Measurements from ENCODE around the gene LAGE3.

Gene LAGE3

GRCh38 chrX:154436374-154436982 is 42.6 kb downstream of the LAGE3 start:
- Histone ChIP-seq H3K9me3 (ENCODE audit: low read length) (no peaks in the 10 kb centered on the region), H3K36me3 (ENCODE audit: insufficient read depth, low read length) (peaks cover 35% of the 10 kb centered on the region), H3K27ac (ENCODE audit: low read depth, low read length) (peak overlapping the region; percentile 41), H3K9ac (ENCODE audit: low read length) (peak overlapping the region; percentile 19), H3K4me1 (ENCODE audit: insufficient read depth, low read length) (peaks cover 8% of the 10 kb centered on the region), H3K27me3 (ENCODE audit: control insufficient read depth in 1 of 2, insufficient read depth in 2 of 2, low read length in 2 of 2) (no peaks in the 10 kb centered on the region), H3K4me3 (ENCODE audit: low read depth in 1 of 2, low read length in 2 of 2) (peak overlapping the region in 1 of 2 donors; percentile 32)

GRCh38 chrX:154435171-154435733 is 43.8 kb downstream of the LAGE3 start:
- Histone ChIP-seq H3K27ac (ENCODE audit: low read depth, low read length) (no peak overlapping the region), H3K36me3 (ENCODE audit: insufficient read depth, low read length) (peaks cover 26% of the 10 kb centered on the region), H3K9ac (ENCODE audit: low read length) (no peak overlapping the region), H3K4me3 (ENCODE audit: low read depth in 1 of 2, low read length in 2 of 2) (no peak overlapping the region), H3K4me1 (ENCODE audit: insufficient read depth, low read length) (peaks cover 8% of the 10 kb centered on the region), H3K27me3 (ENCODE audit: control insufficient read depth in 1 of 2, insufficient read depth in 2 of 2, low read length in 2 of 2) (no peaks in the 10 kb centered on the region), H3K9me3 (ENCODE audit: low read length) (no peaks in the 10 kb centered on the region)

DNA sequence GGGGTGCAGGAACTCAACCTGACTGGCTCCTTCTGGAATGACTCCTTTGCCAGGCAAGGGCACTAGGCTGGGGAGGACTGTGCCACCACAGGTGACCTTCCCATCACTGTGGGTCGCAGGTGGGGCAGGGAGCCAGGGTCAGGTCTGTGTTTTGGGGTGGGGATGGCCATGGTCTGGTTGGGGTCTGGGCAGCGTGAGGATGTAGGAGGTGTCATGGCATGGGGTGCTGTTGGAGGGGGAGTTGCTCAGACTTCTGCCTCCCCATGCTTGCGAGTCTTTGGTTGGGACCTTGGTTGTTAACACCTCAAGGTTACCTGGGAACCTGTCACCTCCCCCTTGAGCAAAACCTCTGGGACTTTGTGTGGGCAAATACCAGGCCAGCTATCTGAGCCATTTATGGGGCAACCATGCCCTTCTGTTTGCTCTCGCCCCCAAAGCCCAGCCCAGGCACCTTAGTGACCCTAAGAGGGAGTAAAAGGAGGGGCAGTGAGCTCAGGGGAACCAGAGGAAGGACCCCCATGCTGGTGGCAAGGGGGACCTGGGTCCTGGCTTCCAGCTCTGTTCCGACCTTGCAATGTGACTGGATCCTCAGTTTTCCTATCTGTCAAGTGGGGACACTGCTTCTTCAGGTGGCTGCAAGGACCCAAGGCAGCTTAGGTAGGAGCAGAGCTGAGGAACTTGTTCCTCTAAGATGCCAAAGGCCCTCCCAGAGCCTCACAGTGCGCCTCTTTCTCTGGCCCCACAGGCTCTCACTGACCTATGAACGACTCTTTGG is 44.5 kb downstream of the LAGE3 start:
- Histone ChIP-seq H3K4me1 (ENCODE audit: insufficient read depth, low read length) (peaks cover 11% of the 10 kb centered on the region), H3K27ac (ENCODE audit: low read depth, low read length) (no peak overlapping the region), H3K27me3 (ENCODE audit: control insufficient read depth in 1 of 2, insufficient read depth in 2 of 2, low read length in 2 of 2) (no peaks in the 10 kb centered on the region), H3K9ac (ENCODE audit: low read length) (no peak overlapping the region), H3K36me3 (ENCODE audit: insufficient read depth, low read length) (peaks cover 24% of the 10 kb centered on the region), H3K9me3 (ENCODE audit: low read length) (no peaks in the 10 kb centered on the region), H3K4me3 (ENCODE audit: low read depth in 1 of 2, low read length in 2 of 2) (no peak overlapping the region)

GRCh38 chrX:154433605-154434004 is 45.5 kb downstream of the LAGE3 start:
- peaks cover 24% of the 10 kb centered on the region for H3K36me3 ChIP-seq (ENCODE audit: insufficient read depth, low read length)
- no peak overlapping the region for H3K9ac ChIP-seq (ENCODE audit: low read length)
- no peak overlapping the region for H3K27ac ChIP-seq (ENCODE audit: low read depth, low read length)
- no peaks in the 10 kb centered on the region for H3K27me3 ChIP-seq (ENCODE audit: control insufficient read depth in 1 of 2, insufficient read depth in 2 of 2, low read length in 2 of 2)
- H3K4me1 ChIP-seq (ENCODE audit: insufficient read depth, low read length), result peaks cover 14% of the 10 kb centered on the region
- no peak overlapping the region for H3K4me3 ChIP-seq (ENCODE audit: low read depth in 1 of 2, low read length in 2 of 2)
- H3K9me3 ChIP-seq (ENCODE audit: low read length), result no peaks in the 10 kb centered on the region

DNA sequence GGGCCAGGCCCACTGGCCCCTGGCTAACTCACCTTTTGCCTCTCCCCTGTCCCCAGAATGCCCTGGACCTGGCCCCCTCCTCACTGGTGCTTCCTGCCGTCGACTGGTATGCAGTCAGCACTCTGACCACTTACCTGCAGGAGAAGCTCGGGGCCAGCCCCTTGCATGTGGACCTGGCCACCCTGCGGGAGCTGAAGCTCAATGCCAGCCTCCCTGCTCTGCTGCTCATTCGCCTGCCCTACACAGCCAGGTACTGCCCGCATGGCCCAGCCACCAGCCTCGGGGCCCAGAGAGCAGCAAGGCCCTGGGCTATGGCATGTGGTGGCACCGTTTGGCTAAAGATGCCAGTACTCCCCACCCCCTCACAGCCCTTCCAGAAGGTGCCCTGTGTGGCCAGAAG is 46.9 kb downstream of the LAGE3 start:
- no peak overlapping the region for H3K27ac ChIP-seq (ENCODE audit: low read depth, low read length)

DNA sequence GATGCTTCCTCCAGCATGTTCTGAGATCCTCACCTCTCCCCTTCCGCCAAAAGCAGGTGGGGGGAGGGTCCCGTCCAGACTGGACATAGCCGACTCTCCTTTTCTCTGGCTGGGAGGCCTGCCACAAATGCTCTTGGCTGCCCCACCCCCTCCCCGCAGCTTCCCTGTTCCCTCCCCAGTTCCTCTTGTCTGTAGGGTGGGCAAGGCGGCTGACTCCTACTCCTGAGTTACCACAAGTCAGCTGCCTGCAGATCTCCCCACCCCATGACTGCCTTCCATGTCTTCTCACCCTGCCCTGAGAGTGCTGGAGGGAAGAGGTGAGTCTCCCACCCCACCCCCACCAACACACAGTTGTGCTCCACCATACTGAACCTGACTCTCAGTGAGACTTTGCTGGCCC is 47.7 kb downstream of the LAGE3 start:
- no peaks in the 10 kb centered on the region for H3K9me3 ChIP-seq (ENCODE audit: low read length)
- H3K9ac ChIP-seq (ENCODE audit: low read length), result no peak overlapping the region
- H3K4me1 ChIP-seq (ENCODE audit: insufficient read depth, low read length), result peaks cover 8% of the 10 kb centered on the region
- H3K27ac ChIP-seq (ENCODE audit: low read depth, low read length), result no peak overlapping the region
- H3K36me3 ChIP-seq (ENCODE audit: insufficient read depth, low read length), result peaks cover 24% of the 10 kb centered on the region
- no peaks in the 10 kb centered on the region for H3K27me3 ChIP-seq (ENCODE audit: control insufficient read depth in 1 of 2, insufficient read depth in 2 of 2, low read length in 2 of 2)
- H3K4me3 ChIP-seq (ENCODE audit: low read depth in 1 of 2, low read length in 2 of 2), result no peak overlapping the region

More for the DNA sequence above, 46.9 kb downstream of the LAGE3 start:
- Histone ChIP-seq H3K4me1 (ENCODE audit: insufficient read depth, low read length) (peaks cover 8% of the 10 kb centered on the region), H3K27me3 (ENCODE audit: control insufficient read depth in 1 of 2, insufficient read depth in 2 of 2, low read length in 2 of 2) (no peaks in the 10 kb centered on the region), H3K4me3 (ENCODE audit: low read depth in 1 of 2, low read length in 2 of 2) (no peak overlapping the region), H3K9me3 (ENCODE audit: low read length) (no peaks in the 10 kb centered on the region), H3K9ac (ENCODE audit: low read length) (no peak overlapping the region), H3K36me3 (ENCODE audit: insufficient read depth, low read length) (peaks cover 24% of the 10 kb centered on the region)

- H3K9ac ChIP-seq (ENCODE audit: low read length), result no peak overlapping the region
- H3K4me3 ChIP-seq (ENCODE audit: low read depth in 1 of 2, low read length in 2 of 2), result no peak overlapping the region
Measured at GRCh38 chrX:154430916-154431315, 48.2 kb downstream of the LAGE3 start.

GRCh38 chrX:154430479-154430878 is 48.6 kb downstream of the LAGE3 start:
- peaks cover 24% of the 10 kb centered on the region for H3K36me3 ChIP-seq (ENCODE audit: insufficient read depth, low read length)
- peaks cover 8% of the 10 kb centered on the region for H3K4me1 ChIP-seq (ENCODE audit: insufficient read depth, low read length)
- H3K27me3 ChIP-seq (ENCODE audit: control insufficient read depth in 1 of 2, insufficient read depth in 2 of 2, low read length in 2 of 2), result no peaks in the 10 kb centered on the region
- no peaks in the 10 kb centered on the region for H3K9me3 ChIP-seq (ENCODE audit: low read length)
- H3K9ac ChIP-seq (ENCODE audit: low read length), result no peak overlapping the region
- H3K27ac ChIP-seq (ENCODE audit: low read depth, low read length), result no peak overlapping the region
- no peak overlapping the region for H3K4me3 ChIP-seq (ENCODE audit: low read depth in 1 of 2, low read length in 2 of 2)

More at GRCh38 chrX:154430916-154431315, 48.2 kb downstream of the LAGE3 start:
- Histone ChIP-seq H3K9me3 (ENCODE audit: low read length) (no peaks in the 10 kb centered on the region), H3K4me1 (ENCODE audit: insufficient read depth, low read length) (peaks cover 8% of the 10 kb centered on the region), H3K27me3 (ENCODE audit: control insufficient read depth in 1 of 2, insufficient read depth in 2 of 2, low read length in 2 of 2) (no peaks in the 10 kb centered on the region), H3K27ac (ENCODE audit: low read depth, low read length) (no peak overlapping the region), H3K36me3 (ENCODE audit: insufficient read depth, low read length) (peaks cover 24% of the 10 kb centered on the region)

DNA sequence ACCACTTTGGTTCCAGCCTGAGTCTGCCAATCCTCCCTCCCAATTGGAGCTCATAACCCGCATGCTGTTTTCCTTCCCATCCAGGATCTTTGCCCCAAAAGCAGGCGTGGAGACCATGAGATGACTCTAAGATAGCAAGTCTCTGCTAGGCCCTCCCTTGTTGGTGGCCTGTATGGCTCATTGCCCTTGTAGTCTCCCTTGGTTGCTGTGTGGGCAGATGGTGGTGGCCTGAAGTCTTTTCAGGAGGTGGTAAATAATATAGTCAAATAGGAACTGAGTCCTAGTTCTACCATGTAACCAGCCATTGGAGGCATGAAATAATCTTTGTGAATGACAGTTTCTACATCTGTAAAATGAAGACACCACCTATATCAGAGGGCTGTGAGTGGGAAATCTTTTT is 49.4 kb downstream of the LAGE3 start:
- Histone ChIP-seq H3K4me3 (ENCODE audit: low read depth in 1 of 2, low read length in 2 of 2) (no peak overlapping the region), H3K27me3 (ENCODE audit: control insufficient read depth in 1 of 2, insufficient read depth in 2 of 2, low read length in 2 of 2) (no peaks in the 10 kb centered on the region), H3K9ac (ENCODE audit: low read length) (peak overlapping the region; percentile 2), H3K4me1 (ENCODE audit: insufficient read depth, low read length) (peaks cover 8% of the 10 kb centered on the region), H3K27ac (ENCODE audit: low read depth, low read length) (peak overlapping the region; percentile 21), H3K9me3 (ENCODE audit: low read length) (no peaks in the 10 kb centered on the region), H3K36me3 (ENCODE audit: insufficient read depth, low read length) (peaks cover 19% of the 10 kb centered on the region)

DNA sequence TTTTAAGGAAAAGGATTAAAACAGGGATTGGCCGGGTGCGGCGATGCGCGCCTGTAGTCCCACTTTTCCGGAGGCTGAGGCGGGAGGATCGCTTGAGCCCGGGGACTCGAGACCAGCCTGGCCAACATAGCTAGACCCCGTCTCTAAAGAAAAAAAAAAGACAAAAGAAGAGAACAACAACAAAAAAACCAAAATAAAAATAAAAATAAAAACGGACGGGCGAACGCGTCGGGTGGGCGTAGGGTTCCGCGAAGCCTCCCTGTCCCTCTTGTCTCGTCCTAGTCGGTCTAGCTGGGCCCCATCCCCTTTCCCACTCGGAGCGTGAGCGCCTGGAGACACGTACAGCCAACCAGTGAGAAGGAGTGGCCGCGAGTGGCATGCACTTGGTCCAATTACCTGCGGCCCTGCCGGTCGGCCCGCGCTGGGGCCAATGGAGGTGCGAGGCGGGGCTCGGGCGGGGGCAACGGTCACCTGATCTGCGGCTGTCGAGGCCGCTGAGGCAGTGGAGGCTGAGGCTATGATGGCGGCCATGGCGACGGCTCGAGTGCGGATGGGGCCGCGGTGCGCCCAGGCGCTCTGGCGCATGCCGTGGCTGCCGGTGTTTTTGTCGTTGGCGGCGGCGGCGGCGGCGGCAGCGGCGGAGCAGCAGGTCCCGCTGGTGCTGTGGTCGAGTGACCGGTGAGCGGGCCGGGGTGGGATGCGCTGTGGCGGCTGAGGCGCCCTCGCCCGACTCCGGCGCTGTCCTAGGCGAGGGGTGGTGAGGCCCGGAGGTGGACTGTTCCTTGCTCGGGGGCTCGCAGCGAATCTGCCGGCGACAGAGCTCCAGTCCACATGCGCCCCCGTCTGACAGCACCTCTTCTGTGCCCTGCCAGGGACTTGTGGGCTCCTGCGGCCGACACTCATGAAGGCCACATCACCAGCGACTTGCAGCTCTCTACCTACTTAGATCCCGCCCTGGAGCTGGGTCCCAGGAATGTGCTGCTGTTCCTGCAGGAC is 50.6 kb downstream of the LAGE3 start, which contains the start of gene ATP6AP1:
Gene ATP6AP1 (plus strand): TSS at position 502 of the 996 bp plus-strand sequence. CDS start 16 bp downstream, at position 518.
- Histone ChIP-seq H3K4me3 (ENCODE audit: low read depth in 1 of 2, low read length in 2 of 2) (peak within 1 kb of the TSS; percentile 40 to 72), H3K36me3 (ENCODE audit: insufficient read depth, low read length) (peaks cover 13% of the 10 kb centered on the region), H3K27ac (ENCODE audit: low read depth, low read length) (peak within 1 kb of the TSS; percentile 21), H3K9me3 (ENCODE audit: low read length) (no peaks in the 10 kb centered on the region), H3K9ac (ENCODE audit: low read length) (peak within 1 kb of the TSS; percentile 2), H3K27me3 (ENCODE audit: control insufficient read depth in 1 of 2, insufficient read depth in 2 of 2, low read length in 2 of 2) (no peaks in the 10 kb centered on the region), H3K4me1 (ENCODE audit: insufficient read depth, low read length) (peaks cover 8% of the 10 kb centered on the region)
